Measurements from ENCODE around the gene KRTAP10-12. TPM values are rescaled to one million over a fixed set of nuclear protein-coding genes. Genes with fewer than 3 reads are reported as not detected.

Gene KRTAP10-12
- total RNA-seq, 1 donor from 2014 or later, result not detected

DNA sequence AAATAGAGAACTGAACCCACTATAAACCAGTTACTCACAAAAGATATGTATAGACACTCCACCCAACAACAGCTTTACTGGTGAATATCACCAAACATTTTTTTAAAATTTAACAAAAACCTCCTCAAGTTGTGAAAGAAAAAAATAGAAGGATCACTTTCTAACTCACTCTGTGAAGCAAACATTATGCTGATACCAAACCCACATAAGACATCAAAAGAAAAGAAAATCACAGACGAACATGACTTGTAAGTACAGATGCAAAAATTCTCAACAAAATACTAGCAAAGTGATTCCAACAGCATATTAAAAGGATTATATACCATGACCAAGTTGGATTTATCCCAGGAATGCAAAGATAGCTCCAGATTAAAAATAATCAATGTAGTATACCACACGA, 5.3 kb upstream of the KRTAP10-12 start:
- H3K9me3 Mint-ChIP-seq (ENCODE audit: unreplicated experiment), result peaks cover 22% of the 10 kb centered on the region
- no peak overlapping the region for H2AFZ ChIP-seq (ENCODE audit: low read depth, low read length)
- no peaks in the 10 kb centered on the region for H3K79me2 ChIP-seq (ENCODE audit: insufficient read depth, low read length)
- no peak for DNase-seq (ENCODE audit: low read depth)
- H3K36me3 Mint-ChIP-seq (ENCODE audit: low read depth, unreplicated experiment), result no peaks in the 10 kb centered on the region
- peaks cover 2% of the 10 kb centered on the region for H3K4me1 Mint-ChIP-seq (ENCODE audit: low read depth, unreplicated experiment)
- no peaks in the 10 kb centered on the region for H4K20me1 ChIP-seq (ENCODE audit: insufficient read depth, low read length)
- TF ChIP-seq, protein P1, sequence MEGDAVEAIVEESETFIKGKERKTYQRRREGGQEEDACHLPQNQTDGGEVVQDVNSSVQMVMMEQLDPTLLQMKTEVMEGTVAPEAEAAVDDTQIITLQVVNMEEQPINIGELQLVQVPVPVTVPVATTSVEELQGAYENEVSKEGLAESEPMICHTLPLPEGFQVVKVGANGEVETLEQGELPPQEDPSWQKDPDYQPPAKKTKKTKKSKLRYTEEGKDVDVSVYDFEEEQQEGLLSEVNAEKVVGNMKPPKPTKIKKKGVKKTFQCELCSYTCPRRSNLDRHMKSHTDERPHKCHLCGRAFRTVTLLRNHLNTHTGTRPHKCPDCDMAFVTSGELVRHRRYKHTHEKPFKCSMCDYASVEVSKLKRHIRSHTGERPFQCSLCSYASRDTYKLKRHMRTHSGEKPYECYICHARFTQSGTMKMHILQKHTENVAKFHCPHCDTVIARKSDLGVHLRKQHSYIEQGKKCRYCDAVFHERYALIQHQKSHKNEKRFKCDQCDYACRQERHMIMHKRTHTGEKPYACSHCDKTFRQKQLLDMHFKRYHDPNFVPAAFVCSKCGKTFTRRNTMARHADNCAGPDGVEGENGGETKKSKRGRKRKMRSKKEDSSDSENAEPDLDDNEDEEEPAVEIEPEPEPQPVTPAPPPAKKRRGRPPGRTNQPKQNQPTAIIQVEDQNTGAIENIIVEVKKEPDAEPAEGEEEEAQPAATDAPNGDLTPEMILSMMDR (IDR thresholded peaks at IDR 0.05; ENCODE audit: insufficient read depth, low read depth, low read length), result no peak
- H3K4me1 ChIP-seq (ENCODE audit: insufficient read depth, low read length), result no peaks in the 10 kb centered on the region
- no peak overlapping the region for H3K27ac Mint-ChIP-seq (ENCODE audit: unreplicated experiment)
- H3K9ac ChIP-seq (ENCODE audit: low read length), result no peak overlapping the region
- H3K27me3 Mint-ChIP-seq (ENCODE audit: low read depth, unreplicated experiment), result peaks cover 42% of the 10 kb centered on the region
- H3K4me3 Mint-ChIP-seq (ENCODE audit: unreplicated experiment), result no peak overlapping the region
- H3K36me3 ChIP-seq (ENCODE audit: insufficient read depth, low read length), result no peaks in the 10 kb centered on the region
- no peak overlapping the region for H3K4me2 ChIP-seq (ENCODE audit: low read length)
- H3K4me3 ChIP-seq (ENCODE audit: insufficient read depth, low read depth, low read length), result no peak overlapping the region
- no peak for FAIRE-seq
- peaks cover 15% of the 10 kb centered on the region for H3K27me3 ChIP-seq (ENCODE audit: insufficient read depth, low read length)
- H3K27ac ChIP-seq (ENCODE audit: low read depth, low read length), result no peak overlapping the region
- H3K9me3 ChIP-seq (ENCODE audit: insufficient read depth, low read depth, low read length), result peaks cover 2% of the 10 kb centered on the region

DNA sequence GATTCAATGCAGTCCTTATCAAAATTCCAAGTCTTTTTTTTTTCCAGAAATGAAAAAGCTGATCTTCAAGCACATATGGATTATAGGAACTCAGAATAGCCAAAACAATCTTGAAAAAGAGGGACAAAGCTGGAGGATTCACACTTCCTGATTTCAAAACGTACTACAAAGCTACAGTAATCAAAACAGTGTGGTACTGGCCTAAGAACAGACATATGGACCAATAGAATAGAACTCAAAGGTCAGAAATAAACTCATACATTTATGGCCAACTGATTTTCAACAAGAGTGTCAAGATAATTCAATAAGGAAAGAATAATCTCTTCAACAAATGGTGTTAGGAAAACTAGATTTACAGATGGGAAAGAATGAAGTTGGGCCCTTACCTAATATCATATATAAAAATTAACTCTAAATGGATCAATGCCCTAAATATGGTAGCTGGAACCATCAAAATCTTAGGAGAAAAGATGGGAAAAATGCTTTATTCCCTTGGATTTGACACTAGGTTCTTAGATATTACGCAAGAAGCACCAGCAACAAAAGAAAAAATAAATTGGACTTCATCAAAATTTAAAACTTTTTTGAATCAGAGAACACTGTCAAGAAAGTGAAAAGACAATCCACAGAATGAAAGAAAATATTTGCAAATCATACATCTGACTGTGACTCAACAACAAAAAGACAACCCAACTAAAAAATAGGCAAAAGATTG, 4.0 kb upstream of the KRTAP10-12 start:
- peaks cover 5% of the 10 kb centered on the region for H3K27me3 ChIP-seq (ENCODE audit: insufficient read depth, low read length)
- Mint-ChIP-seq H3K9me3 (ENCODE audit: unreplicated experiment) (peaks cover 22% of the 10 kb centered on the region), H3K27me3 (ENCODE audit: low read depth, unreplicated experiment) (peaks cover 32% of the 10 kb centered on the region), H3K4me1 (ENCODE audit: low read depth, unreplicated experiment) (peaks cover 4% of the 10 kb centered on the region), H3K27ac (ENCODE audit: unreplicated experiment) (no peak overlapping the region), H3K4me3 (ENCODE audit: unreplicated experiment) (no peak overlapping the region), H3K36me3 (ENCODE audit: low read depth, unreplicated experiment) (no peaks in the 10 kb centered on the region)
- FAIRE-seq (no peak), DNase-seq (ENCODE audit: low read depth) (no peak)
- no peak overlapping the region for H3K27ac ChIP-seq (ENCODE audit: low read depth, low read length)
- TF ChIP-seq, protein P1 (IDR thresholded peaks at IDR 0.05; ENCODE audit: insufficient read depth, low read depth, low read length), result no peak
- TF ChIP-seq EZH2 (IDR thresholded peaks at IDR 0.05; ENCODE audit: insufficient read depth, low read length), result no peak
- H2AFZ ChIP-seq (ENCODE audit: low read depth, low read length), result no peak overlapping the region
- peaks cover 2% of the 10 kb centered on the region for H3K9me3 ChIP-seq (ENCODE audit: insufficient read depth, low read depth, low read length)
- no peak overlapping the region for H3K4me2 ChIP-seq (ENCODE audit: low read length)
- H4K20me1 ChIP-seq (ENCODE audit: insufficient read depth, low read length), result no peaks in the 10 kb centered on the region
- no peaks in the 10 kb centered on the region for H3K79me2 ChIP-seq (ENCODE audit: insufficient read depth, low read length)
- H3K4me1 ChIP-seq (ENCODE audit: insufficient read depth, low read length), result no peaks in the 10 kb centered on the region
- H3K9ac ChIP-seq (ENCODE audit: low read length), result no peak overlapping the region
- H3K36me3 ChIP-seq (ENCODE audit: insufficient read depth, low read length), result no peaks in the 10 kb centered on the region
- H3K4me3 ChIP-seq (ENCODE audit: insufficient read depth, low read depth, low read length), result no peak overlapping the region

DNA sequence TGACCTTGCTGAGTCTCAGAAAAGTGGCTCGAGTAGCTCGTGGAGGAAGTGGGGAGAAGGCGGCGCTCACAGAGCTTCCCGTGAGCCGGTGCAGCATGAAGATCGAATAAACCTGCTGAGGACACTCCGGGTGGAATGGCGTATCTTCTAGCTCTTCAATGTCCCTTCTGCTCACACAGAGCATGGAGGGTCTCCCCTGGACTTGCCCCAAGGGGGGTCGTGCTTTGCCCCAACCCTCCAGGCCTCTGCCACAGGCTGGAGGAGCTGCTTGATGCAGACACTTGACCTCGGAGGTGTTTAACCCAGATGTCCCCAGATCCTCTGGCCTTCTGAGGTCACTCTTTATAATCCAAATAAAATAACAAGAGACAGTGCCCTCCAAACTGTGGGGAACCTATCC, 2.2 kb upstream of the KRTAP10-12 start:
- Histone ChIP-seq H3K9ac (ENCODE audit: low read length) (no peak overlapping the region), H3K36me3 (ENCODE audit: insufficient read depth, low read length) (no peaks in the 10 kb centered on the region), H3K4me1 (ENCODE audit: insufficient read depth, low read length) (no peaks in the 10 kb centered on the region), H3K4me3 (ENCODE audit: insufficient read depth, low read depth, low read length) (no peak overlapping the region), H3K79me2 (ENCODE audit: insufficient read depth, low read length) (no peaks in the 10 kb centered on the region), H4K20me1 (ENCODE audit: insufficient read depth, low read length) (no peaks in the 10 kb centered on the region), H3K4me2 (ENCODE audit: low read length) (no peak overlapping the region), H3K9me3 (ENCODE audit: insufficient read depth, low read depth, low read length) (peaks cover 2% of the 10 kb centered on the region), H3K27me3 (ENCODE audit: insufficient read depth, low read length) (peaks cover 7% of the 10 kb centered on the region), H3K27ac (ENCODE audit: low read depth, low read length) (no peak overlapping the region), H2AFZ (ENCODE audit: low read depth, low read length) (no peak overlapping the region)
- H3K36me3 Mint-ChIP-seq (ENCODE audit: low read depth, unreplicated experiment), result no peaks in the 10 kb centered on the region
- peaks cover 22% of the 10 kb centered on the region for H3K9me3 Mint-ChIP-seq (ENCODE audit: unreplicated experiment)
- H3K4me1 Mint-ChIP-seq (ENCODE audit: low read depth, unreplicated experiment), result peaks cover 8% of the 10 kb centered on the region
- TF ChIP-seq, protein P1 (IDR thresholded peaks at IDR 0.05; ENCODE audit: insufficient read depth, low read depth, low read length), result no peak
- TF ChIP-seq EZH2 (IDR thresholded peaks at IDR 0.05; ENCODE audit: insufficient read depth, low read length), result no peak
- no peak for FAIRE-seq
- no peak for DNase-seq (ENCODE audit: low read depth)
- no peak overlapping the region for H3K4me3 Mint-ChIP-seq (ENCODE audit: unreplicated experiment)
- peaks cover 39% of the 10 kb centered on the region for H3K27me3 Mint-ChIP-seq (ENCODE audit: low read depth, unreplicated experiment)
- H3K27ac Mint-ChIP-seq (ENCODE audit: unreplicated experiment), result no peak overlapping the region
